SK-N-SH (cell line): ENCODE measurements around the gene CDH4. TPM values are rescaled to one million over a fixed set of nuclear protein-coding genes. Genes with fewer than 3 reads are reported as not detected.

Source experiments
- CTCF ChIA-PET: fragments of 300-600, 350-600 bp; formaldehyde crosslinking; extraction: SDS; loops from one replicate; lab custom pipeline; 2021; lab: Yijun Ruan, JAX
- POLR2A ChIA-PET: fragments of 350-600 bp; sonication (Branson Sonifier 250); formaldehyde crosslinking; extraction: SDS; loops from one replicate; lab custom pipeline; 2020; ENCODE audit warnings: antibody characterized with exemption, inconsistent platforms; lab: Yijun Ruan, JAX
- DNase-seq: peaks from one replicate; pipeline ENCODE4 v3.0.0; 2012
- H2AFZ ChIP-seq: fragments of 200-600 bp; sonication (generic); 2 replicates; pipeline ENCODE4 v1.8.1; 2016; ENCODE audit warnings: antibody characterized with exemption, mild to moderate bottlenecking, low read depth
- H3F3A ChIP-seq: fragments of 200-600 bp; sonication (generic); replicated peaks from 2 replicates; pipeline ENCODE3; 2016; ENCODE audit warnings: antibody characterized with exemption, mild to moderate bottlenecking; ENCODE audit not compliant: insufficient read depth
- H3K27ac ChIP-seq, 2 experiments: fragments of 200-500 bp in 1 of 2; fragments of 200-600 bp in 1 of 2; sonication (Bioruptor generic) in 1 of 2; sonication (generic), shearing (Covaris generic) in 1 of 2; 2 replicates each; pipeline versions ENCODE4 v1.5.1 to v1.6.1; 2014 to 2016; ENCODE audit warnings: low read depth in 2 of 2, inconsistent platforms in 1 of 2, low read length in 1 of 2, mild to moderate bottlenecking in 1 of 2, mixed read lengths in 1 of 2
- H3K27me3 ChIP-seq: fragments of 200-600 bp; sonication (generic), shearing (Covaris generic); 2 replicates; pipeline ENCODE4 v1.6.1; 2016; ENCODE audit warnings: mixed run types; ENCODE audit not compliant: insufficient read depth
- H3K36me3 ChIP-seq, 2 experiments: fragments of 200-500 bp in 1 of 2; fragments of 200-600 bp in 1 of 2; sonication (Bioruptor generic) in 1 of 2; sonication (generic) in 1 of 2; replicated peaks in 1 of 2; 2 replicates each; pipeline versions ENCODE3 to v1.5.1; 2014 to 2016; ENCODE audit warnings: low read length in 1 of 2, mild to moderate bottlenecking in 1 of 2; ENCODE audit not compliant: insufficient read depth in 2 of 2, control insufficient read depth in 1 of 2
- H3K4me1 ChIP-seq, 2 experiments: fragments of 200-500 bp in 1 of 2; fragments of 200-600 bp in 1 of 2; sonication (Bioruptor generic) in 1 of 2; sonication (generic), shearing (Covaris generic) in 1 of 2; 2 replicates each; pipeline versions ENCODE4 v1.5.1 to v1.6.1; 2014 to 2016; ENCODE audit warnings: low read depth in 1 of 2, low read length in 1 of 2, mixed run types in 1 of 2; ENCODE audit not compliant: insufficient read depth in 2 of 2, control insufficient read depth in 1 of 2
- H3K4me2 ChIP-seq: fragments of 200-600 bp; sonication (generic), shearing (Covaris generic); 2 replicates; pipeline ENCODE4 v1.6.1; 2017; ENCODE audit warnings: mixed run types
- H3K4me3 ChIP-seq, 2 experiments: fragments of 200-500 bp in 1 of 2; fragments of 200-600 bp in 1 of 2; sonication (Bioruptor generic) in 1 of 2; sonication (generic), shearing (Covaris generic) in 1 of 2; 2 replicates each; pipeline versions ENCODE4 v1.5.1 to v1.8.1; 2014 to 2016; ENCODE audit warnings: low read depth in 2 of 2, inconsistent platforms in 1 of 2, low read length in 1 of 2, mild to moderate bottlenecking in 1 of 2, mixed read lengths in 1 of 2, moderate library complexity in 1 of 2
- H3K79me2 ChIP-seq: fragments of 200-600 bp; sonication (generic); 2 replicates; pipeline ENCODE4 v1.8.1; 2017; ENCODE audit warnings: mild to moderate bottlenecking; ENCODE audit not compliant: insufficient read depth
- H3K9ac ChIP-seq: fragments of 200-600 bp; sonication (generic); 2 replicates; pipeline ENCODE4 v1.6.1; 2017; ENCODE audit warnings: mixed run types
- H3K9me2 ChIP-seq: fragments of 200-600 bp; sonication (generic); 2 replicates; pipeline ENCODE4 v1.6.1; 2017; ENCODE audit warnings: mixed run types
- H3K9me3 ChIP-seq: fragments of 200-600 bp; sonication (generic); 2 replicates; pipeline ENCODE4 v1.6.1; 2017; ENCODE audit warnings: mixed run types, mild to moderate bottlenecking, moderate library complexity
- H4K20me1 ChIP-seq: fragments of 200-600 bp; sonication (generic); 2 replicates; pipeline ENCODE4 v1.6.1; 2017; ENCODE audit warnings: mild to moderate bottlenecking, mixed run types; ENCODE audit not compliant: insufficient read depth
- ELF1 ChIP-seq: IDR thresholded peaks from 2 replicates; pipeline ENCODE4 v1.4.0; 2012
- FOXJ3 ChIP-seq: sonication (generic); formaldehyde crosslinking; IDR thresholded peaks from 2 replicates; pipeline ENCODE4 v1.5.1; 2020; ENCODE audit warnings: mild to moderate bottlenecking, missing genetic modification reagents
- JUND ChIP-seq: IDR thresholded peaks from 2 replicates; pipeline ENCODE4 v1.4.0; 2012
- MEF2A ChIP-seq: IDR thresholded peaks from 2 replicates; pipeline ENCODE4 v1.4.0; 2012; ENCODE audit warnings: low read depth, borderline replicate concordance
- NRF1 ChIP-seq: IDR thresholded peaks from 2 replicates; pipeline ENCODE4 v1.6.1; 2012; ENCODE audit warnings: low read depth, mild to moderate bottlenecking, low read length
- RCOR1 ChIP-seq: fragments of 150-350 bp; IDR thresholded peaks from 2 replicates; pipeline ENCODE4 v1.6.1; 2017; ENCODE audit warnings: antibody characterized with exemption, low read length
- TEAD4 ChIP-seq: IDR thresholded peaks from 2 replicates; pipeline ENCODE4 v1.4.0; 2012; ENCODE audit warnings: mild to moderate bottlenecking, borderline replicate concordance; ENCODE audit not compliant: insufficient read depth
- YY1 ChIP-seq: IDR thresholded peaks from 2 replicates; pipeline ENCODE4 v1.4.0; 2012; ENCODE audit warnings: low read depth, mild to moderate bottlenecking
- WGBS: methylation state at CpG from one replicate; pipeline ENCODE4 v1.1.6; 2017; ENCODE audit warnings: low lambda C conversion rate; 5-methylcytosine and 5-hydroxymethylcytosine counted together
- polyA plus RNA-seq, 3 experiments: library from polyadenylated mRNA; depleted of rRNA; stranded (reverse); fragments of >200 nt; gene quantifications; 2 replicates each; pipeline ENCODE4 v1.2.3, GENCODE V29; 2012
- TF ChIP-seq, protein P1 (sequence below): IDR thresholded peaks from 2 replicates; pipeline ENCODE4; 2012
- TF ChIP-seq, protein P2 (sequence below): IDR thresholded peaks from 2 replicates; pipeline ENCODE4 v1.4.0; 2012; ENCODE audit warnings: low read depth, borderline replicate concordance
- TF ChIP-seq, protein P3 (sequence below): fragments of 150-350 bp; IDR thresholded peaks from 2 replicates; pipeline ENCODE4 v1.6.1; 2016; ENCODE audit warnings: mild to moderate bottlenecking, low read depth, low read length
- TF ChIP-seq, protein P4 (sequence below): IDR thresholded peaks from 2 replicates; pipeline ENCODE4 v1.4.0; 2012; ENCODE audit warnings: low read depth
- TF ChIP-seq, protein P5 (sequence below): fragments of 200-600 bp; sonication (generic); IDR thresholded peaks from 2 replicates; pipeline ENCODE4 v1.6.1; 2017; ENCODE audit warnings: antibody characterized with exemption, mild to moderate bottlenecking, moderate library complexity

The CDH4 gene
- polyA plus RNA-seq, 1 of the 3 experiments (the other 2 are of a cell fraction) = not detected

DNA sequence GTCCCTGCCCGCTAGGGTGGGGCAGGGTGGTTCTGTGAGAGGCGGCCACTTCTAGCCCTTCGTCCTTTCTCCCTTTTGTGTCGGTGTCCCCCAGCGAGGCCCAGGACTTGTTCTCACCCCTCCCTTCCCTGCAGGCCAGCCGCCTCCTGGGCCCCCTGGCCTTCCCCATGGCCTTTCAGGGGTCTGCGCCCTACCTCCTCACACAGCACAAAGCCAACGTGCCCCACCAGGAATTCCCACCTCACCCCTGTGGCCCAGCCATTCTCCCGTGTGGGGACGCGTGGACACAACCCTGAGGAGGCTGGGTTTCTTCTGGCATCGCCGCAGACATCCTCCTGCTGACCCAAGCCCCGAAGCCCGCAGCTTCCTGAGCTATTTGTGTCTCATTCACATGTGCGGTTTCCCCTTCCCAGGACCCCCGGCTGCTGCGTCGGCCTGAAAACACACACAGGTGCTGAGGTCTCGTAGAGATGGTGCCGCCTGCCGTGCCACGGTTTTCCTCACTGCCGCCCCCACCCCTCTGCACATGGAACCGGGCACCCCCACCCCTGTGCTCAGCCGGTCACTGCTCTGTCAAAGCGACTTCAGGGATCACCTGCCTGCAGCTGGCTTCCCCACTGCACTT, 375.8 kb downstream of the CDH4 start:
- CTCF ChIA-PET = interaction anchor here (0.7 to 2.1 kb wide), 4 partner anchors 12 to 259 kb away, joined by 4 to 6 read pairs (median 4); no protein-coding TSS in a partner anchor
- no peaks in the 10 kb centered on the region for H3K36me3 ChIP-seq
- TF ChIP-seq MEF2A = no peak
- no peak for TF ChIP-seq NRF1
- TF ChIP-seq, protein P1, sequence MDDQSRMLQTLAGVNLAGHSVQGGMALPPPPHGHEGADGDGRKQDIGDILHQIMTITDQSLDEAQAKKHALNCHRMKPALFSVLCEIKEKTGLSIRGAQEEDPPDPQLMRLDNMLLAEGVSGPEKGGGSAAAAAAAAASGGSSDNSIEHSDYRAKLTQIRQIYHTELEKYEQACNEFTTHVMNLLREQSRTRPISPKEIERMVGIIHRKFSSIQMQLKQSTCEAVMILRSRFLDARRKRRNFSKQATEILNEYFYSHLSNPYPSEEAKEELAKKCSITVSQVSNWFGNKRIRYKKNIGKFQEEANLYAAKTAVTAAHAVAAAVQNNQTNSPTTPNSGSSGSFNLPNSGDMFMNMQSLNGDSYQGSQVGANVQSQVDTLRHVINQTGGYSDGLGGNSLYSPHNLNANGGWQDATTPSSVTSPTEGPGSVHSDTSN = no peak
- TF ChIP-seq FOXJ3 = no peak
- no peak for TF ChIP-seq TEAD4
- TF ChIP-seq, protein P2, sequence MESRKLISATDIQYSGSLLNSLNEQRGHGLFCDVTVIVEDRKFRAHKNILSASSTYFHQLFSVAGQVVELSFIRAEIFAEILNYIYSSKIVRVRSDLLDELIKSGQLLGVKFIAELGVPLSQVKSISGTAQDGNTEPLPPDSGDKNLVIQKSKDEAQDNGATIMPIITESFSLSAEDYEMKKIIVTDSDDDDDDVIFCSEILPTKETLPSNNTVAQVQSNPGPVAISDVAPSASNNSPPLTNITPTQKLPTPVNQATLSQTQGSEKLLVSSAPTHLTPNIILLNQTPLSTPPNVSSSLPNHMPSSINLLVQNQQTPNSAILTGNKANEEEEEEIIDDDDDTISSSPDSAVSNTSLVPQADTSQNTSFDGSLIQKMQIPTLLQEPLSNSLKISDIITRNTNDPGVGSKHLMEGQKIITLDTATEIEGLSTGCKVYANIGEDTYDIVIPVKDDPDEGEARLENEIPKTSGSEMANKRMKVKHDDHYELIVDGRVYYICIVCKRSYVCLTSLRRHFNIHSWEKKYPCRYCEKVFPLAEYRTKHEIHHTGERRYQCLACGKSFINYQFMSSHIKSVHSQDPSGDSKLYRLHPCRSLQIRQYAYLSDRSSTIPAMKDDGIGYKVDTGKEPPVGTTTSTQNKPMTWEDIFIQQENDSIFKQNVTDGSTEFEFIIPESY = no peak
- TF ChIP-seq ELF1 = no peak
- TF ChIP-seq JUND = no peak
- no peak for TF ChIP-seq YY1
- TF ChIP-seq, protein P3, sequence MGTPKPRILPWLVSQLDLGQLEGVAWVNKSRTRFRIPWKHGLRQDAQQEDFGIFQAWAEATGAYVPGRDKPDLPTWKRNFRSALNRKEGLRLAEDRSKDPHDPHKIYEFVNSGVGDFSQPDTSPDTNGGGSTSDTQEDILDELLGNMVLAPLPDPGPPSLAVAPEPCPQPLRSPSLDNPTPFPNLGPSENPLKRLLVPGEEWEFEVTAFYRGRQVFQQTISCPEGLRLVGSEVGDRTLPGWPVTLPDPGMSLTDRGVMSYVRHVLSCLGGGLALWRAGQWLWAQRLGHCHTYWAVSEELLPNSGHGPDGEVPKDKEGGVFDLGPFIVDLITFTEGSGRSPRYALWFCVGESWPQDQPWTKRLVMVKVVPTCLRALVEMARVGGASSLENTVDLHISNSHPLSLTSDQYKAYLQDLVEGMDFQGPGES = no peak
- TF ChIP-seq, protein P4, sequence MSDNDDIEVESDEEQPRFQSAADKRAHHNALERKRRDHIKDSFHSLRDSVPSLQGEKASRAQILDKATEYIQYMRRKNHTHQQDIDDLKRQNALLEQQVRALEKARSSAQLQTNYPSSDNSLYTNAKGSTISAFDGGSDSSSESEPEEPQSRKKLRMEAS = no peak
- TF ChIP-seq, protein P5, sequence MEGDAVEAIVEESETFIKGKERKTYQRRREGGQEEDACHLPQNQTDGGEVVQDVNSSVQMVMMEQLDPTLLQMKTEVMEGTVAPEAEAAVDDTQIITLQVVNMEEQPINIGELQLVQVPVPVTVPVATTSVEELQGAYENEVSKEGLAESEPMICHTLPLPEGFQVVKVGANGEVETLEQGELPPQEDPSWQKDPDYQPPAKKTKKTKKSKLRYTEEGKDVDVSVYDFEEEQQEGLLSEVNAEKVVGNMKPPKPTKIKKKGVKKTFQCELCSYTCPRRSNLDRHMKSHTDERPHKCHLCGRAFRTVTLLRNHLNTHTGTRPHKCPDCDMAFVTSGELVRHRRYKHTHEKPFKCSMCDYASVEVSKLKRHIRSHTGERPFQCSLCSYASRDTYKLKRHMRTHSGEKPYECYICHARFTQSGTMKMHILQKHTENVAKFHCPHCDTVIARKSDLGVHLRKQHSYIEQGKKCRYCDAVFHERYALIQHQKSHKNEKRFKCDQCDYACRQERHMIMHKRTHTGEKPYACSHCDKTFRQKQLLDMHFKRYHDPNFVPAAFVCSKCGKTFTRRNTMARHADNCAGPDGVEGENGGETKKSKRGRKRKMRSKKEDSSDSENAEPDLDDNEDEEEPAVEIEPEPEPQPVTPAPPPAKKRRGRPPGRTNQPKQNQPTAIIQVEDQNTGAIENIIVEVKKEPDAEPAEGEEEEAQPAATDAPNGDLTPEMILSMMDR = no peak
- no peak for TF ChIP-seq RCOR1
- no peak overlapping the region for H3K9ac ChIP-seq
- H3K79me2 ChIP-seq = no peaks in the 10 kb centered on the region
- no peaks in the 10 kb centered on the region for H3K27me3 ChIP-seq
- H4K20me1 ChIP-seq = no peaks in the 10 kb centered on the region
- H2AFZ ChIP-seq = no peak overlapping the region
- POLR2A ChIA-PET = interaction anchor here (0.6 kb wide), 1 partner anchor 12 kb away, joined by 3 read pairs; no protein-coding TSS in a partner anchor
- H3K4me1 ChIP-seq = peaks cover 0 to 27% of the 10 kb centered on the region in 2 experiments; a peak in 1 of 4 replicates
- H3F3A ChIP-seq = no peaks in the 10 kb centered on the region
- no peak overlapping the region for H3K4me2 ChIP-seq
- H3K27ac ChIP-seq = no peak overlapping the region
- no peak for DNase-seq
- 75% methylated on average over 20 of the region's 27 CpGs for WGBS
- H3K4me3 ChIP-seq = no peak overlapping the region
- H3K9me2 ChIP-seq = no peaks in the 10 kb centered on the region
- no peaks in the 10 kb centered on the region for H3K9me3 ChIP-seq
